ENCODE measurements around the gene C11orf24.

Gene C11orf24

DNA sequence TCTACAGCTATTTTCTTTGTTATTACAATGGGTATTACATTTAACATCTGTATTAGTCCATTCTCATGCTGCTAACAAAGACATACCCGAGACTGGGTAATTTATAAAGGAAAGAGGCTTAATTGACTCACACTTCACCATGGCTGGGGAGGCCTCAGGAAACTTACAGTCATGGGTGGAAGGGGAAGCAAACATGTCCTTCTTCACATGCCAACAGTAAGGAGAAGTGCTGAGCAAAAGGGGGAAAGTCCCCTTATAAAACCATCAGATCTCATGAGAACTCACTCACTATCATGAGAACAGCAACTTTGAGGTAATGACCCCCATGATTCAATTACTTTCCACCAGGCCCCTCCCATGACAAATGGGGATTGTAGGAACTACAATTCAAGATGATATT, 42.2 kb downstream of the C11orf24 start:
- Histone ChIP-seq H3K4me3 (ENCODE audit: low read depth, low read length) (no peak overlapping the region), H3K4me1 (ENCODE audit: control insufficient read depth, insufficient read depth, low read length) (no peaks in the 10 kb centered on the region), H3K27me3 (ENCODE audit: control insufficient read depth, insufficient read depth, low read length) (no peaks in the 10 kb centered on the region), H3K9ac (ENCODE audit: low read length) (no peak overlapping the region), H3K9me3 (ENCODE audit: control insufficient read depth, insufficient read depth, low read depth, low read length) (peaks cover 5% of the 10 kb centered on the region), H3K36me3 (ENCODE audit: control insufficient read depth, insufficient read depth, low read length) (no peaks in the 10 kb centered on the region), H3K27ac (ENCODE audit: low read depth, low read length) (no peak overlapping the region)

DNA sequence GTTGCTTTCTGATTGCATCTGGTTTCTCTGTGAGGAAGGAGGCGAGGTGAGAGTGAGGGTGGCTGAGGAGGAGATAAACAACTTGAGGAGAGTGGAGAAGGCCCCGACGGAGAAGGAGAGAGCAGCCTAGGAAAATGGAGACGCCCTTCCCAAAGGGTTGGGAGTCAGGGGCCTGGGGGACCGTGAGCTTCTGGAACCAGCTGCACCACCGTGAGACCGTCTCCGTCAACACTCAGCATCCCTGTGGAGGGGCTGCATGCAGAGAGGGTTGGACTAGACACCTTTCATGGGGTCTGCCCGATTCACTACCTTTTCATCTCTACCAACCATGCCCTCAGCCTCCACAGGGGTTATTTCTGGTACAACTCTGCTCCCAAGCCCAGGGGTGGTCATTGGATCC, 45.4 kb downstream of the C11orf24 start:
- H3K9ac ChIP-seq (ENCODE audit: low read length): no peak overlapping the region
- H3K4me3 ChIP-seq (ENCODE audit: low read depth, low read length): no peak overlapping the region
- H3K27me3 ChIP-seq (ENCODE audit: control insufficient read depth, insufficient read depth, low read length): no peaks in the 10 kb centered on the region
- H3K4me1 ChIP-seq (ENCODE audit: control insufficient read depth, insufficient read depth, low read length): no peaks in the 10 kb centered on the region
- peaks cover 5% of the 10 kb centered on the region for H3K9me3 ChIP-seq (ENCODE audit: control insufficient read depth, insufficient read depth, low read depth, low read length)
- H3K27ac ChIP-seq (ENCODE audit: low read depth, low read length): no peak overlapping the region
- H3K36me3 ChIP-seq (ENCODE audit: control insufficient read depth, insufficient read depth, low read length): no peaks in the 10 kb centered on the region

DNA sequence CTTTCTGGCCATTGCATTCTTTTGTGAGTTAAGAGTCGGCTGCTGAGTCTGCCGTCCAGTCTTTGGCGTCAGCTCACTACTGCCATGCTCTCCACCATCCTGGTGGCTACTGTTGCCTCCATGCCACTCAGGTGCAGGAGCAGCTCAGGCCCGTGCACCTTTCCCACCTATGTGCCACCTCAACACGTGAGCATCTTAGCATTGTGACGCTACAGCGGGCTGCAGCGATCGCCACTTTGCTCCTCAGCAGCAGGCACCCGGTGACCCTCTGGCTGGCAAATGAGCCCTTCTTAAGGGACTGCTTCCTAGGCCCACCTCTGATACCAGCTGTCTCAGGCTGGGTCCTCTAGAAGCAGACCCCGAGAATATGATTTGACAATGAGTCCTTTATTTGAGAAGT, 47.2 kb downstream of the C11orf24 start:
- H3K9ac ChIP-seq (ENCODE audit: low read length): no peak overlapping the region
- H3K4me3 ChIP-seq (ENCODE audit: low read depth, low read length): no peak overlapping the region
- no peaks in the 10 kb centered on the region for H3K36me3 ChIP-seq (ENCODE audit: control insufficient read depth, insufficient read depth, low read length)
- no peaks in the 10 kb centered on the region for H3K27me3 ChIP-seq (ENCODE audit: control insufficient read depth, insufficient read depth, low read length)
- peaks cover 2% of the 10 kb centered on the region for H3K9me3 ChIP-seq (ENCODE audit: control insufficient read depth, insufficient read depth, low read depth, low read length)
- no peaks in the 10 kb centered on the region for H3K4me1 ChIP-seq (ENCODE audit: control insufficient read depth, insufficient read depth, low read length)
- no peak overlapping the region for H3K27ac ChIP-seq (ENCODE audit: low read depth, low read length)

DNA sequence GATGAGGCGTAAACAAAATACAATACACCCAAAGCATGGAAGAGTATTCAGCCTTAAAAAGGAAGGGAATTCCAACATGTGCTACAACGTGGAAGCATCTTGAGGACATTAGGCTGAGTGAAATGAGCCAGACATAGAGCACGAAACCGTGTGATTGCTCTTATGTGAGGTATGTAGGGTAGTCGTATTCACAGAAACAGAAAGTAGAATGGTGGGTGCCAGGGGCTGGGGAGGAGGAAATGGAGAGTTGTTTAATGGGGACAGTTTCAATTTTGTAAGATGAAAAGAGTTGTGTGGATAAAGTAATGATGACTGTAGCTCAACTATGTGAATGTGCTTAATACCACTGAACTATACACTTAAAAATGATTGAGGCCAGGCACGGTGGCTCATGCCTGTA, 48.5 kb downstream of the C11orf24 start:
- H3K36me3 ChIP-seq (ENCODE audit: control insufficient read depth, insufficient read depth, low read length): no peaks in the 10 kb centered on the region
- no peak overlapping the region for H3K9ac ChIP-seq (ENCODE audit: low read length)
- H3K4me3 ChIP-seq (ENCODE audit: low read depth, low read length): no peak overlapping the region
- no peaks in the 10 kb centered on the region for H3K27me3 ChIP-seq (ENCODE audit: control insufficient read depth, insufficient read depth, low read length)
- no peaks in the 10 kb centered on the region for H3K4me1 ChIP-seq (ENCODE audit: control insufficient read depth, insufficient read depth, low read length)
- H3K9me3 ChIP-seq (ENCODE audit: control insufficient read depth, insufficient read depth, low read depth, low read length): no peaks in the 10 kb centered on the region
- H3K27ac ChIP-seq (ENCODE audit: low read depth, low read length): no peak overlapping the region

DNA sequence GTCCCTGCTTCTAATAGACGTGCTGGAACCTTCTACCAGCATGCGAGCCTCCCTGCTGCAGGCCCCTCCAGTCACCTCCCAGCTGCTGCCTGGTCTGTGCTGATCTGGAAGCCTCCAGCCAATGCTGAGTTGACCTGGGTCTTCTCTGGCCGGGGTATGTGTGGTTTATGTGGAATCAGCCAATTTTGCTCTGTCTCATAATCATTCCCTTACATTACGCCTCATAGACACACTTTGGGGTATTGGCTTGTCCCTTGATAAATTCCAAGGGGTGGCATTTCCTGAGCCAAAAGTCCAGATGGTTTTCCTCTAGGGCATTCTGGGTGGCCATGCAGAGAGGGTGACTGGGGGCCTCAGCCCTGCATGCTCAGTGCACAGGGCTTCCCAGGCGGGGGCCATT, 50.4 kb downstream of the C11orf24 start:
- Histone ChIP-seq H3K9me3 (ENCODE audit: control insufficient read depth, insufficient read depth, low read depth, low read length) (no peaks in the 10 kb centered on the region), H3K27me3 (ENCODE audit: control insufficient read depth, insufficient read depth, low read length) (no peaks in the 10 kb centered on the region; the same call in none of the 2 replicates), H3K4me1 (ENCODE audit: control insufficient read depth, insufficient read depth, low read length) (no peaks in the 10 kb centered on the region), H3K36me3 (ENCODE audit: control insufficient read depth, insufficient read depth, low read length) (no peaks in the 10 kb centered on the region), H3K27ac (ENCODE audit: low read depth, low read length) (no peak overlapping the region), H3K4me3 (ENCODE audit: low read depth, low read length) (no peak overlapping the region), H3K9ac (ENCODE audit: low read length) (no peak overlapping the region)

DNA sequence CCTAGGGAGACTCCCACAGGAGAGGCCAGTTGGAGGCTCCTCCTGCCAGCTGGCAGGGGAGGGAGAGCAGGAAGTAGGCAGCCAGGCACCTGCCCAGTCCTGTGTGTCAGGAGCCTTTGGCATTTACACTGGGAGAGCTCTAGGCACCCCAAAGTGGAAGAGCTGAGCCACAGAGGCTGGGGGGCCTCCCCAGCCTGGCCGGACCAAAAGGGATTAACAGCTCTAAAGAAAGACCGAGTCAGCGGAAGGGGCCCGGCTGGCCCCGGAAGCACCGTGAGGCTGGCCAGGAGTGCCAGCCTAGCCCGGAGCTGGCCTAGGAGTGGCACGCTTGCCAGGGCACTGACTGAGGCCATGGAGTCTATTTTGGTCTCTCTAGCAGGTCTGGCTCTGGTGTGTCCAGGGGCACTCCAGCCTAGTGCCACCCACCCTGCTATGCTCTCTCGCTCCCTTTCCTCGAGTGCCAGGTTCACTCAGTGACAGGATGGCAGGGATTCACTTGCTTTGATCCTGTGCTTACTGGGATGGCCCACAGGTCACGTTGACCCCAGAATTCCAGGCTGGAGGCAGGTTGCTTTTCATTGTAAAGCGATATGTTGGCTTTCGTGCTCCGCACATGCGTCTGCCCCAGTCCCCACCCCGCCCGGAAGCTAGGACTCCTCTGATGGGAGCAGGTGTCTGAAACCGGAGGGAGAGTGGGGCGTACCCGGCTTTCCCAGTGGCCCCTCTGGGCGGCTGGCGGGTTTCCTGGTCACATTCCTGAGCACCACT, 55.4 kb downstream of the C11orf24 start:
- no peak overlapping the region for H3K4me3 ChIP-seq (ENCODE audit: low read depth, low read length)
- H3K27ac ChIP-seq (ENCODE audit: low read depth, low read length): no peak overlapping the region
- no peaks in the 10 kb centered on the region for H3K9me3 ChIP-seq (ENCODE audit: control insufficient read depth, insufficient read depth, low read depth, low read length)
- peaks cover 14% of the 10 kb centered on the region for H3K27me3 ChIP-seq (ENCODE audit: control insufficient read depth, insufficient read depth, low read length)
- no peak overlapping the region for H3K9ac ChIP-seq (ENCODE audit: low read length)
- H3K36me3 ChIP-seq (ENCODE audit: control insufficient read depth, insufficient read depth, low read length): no peaks in the 10 kb centered on the region
- H3K4me1 ChIP-seq (ENCODE audit: control insufficient read depth, insufficient read depth, low read length): peaks cover 13% of the 10 kb centered on the region

DNA sequence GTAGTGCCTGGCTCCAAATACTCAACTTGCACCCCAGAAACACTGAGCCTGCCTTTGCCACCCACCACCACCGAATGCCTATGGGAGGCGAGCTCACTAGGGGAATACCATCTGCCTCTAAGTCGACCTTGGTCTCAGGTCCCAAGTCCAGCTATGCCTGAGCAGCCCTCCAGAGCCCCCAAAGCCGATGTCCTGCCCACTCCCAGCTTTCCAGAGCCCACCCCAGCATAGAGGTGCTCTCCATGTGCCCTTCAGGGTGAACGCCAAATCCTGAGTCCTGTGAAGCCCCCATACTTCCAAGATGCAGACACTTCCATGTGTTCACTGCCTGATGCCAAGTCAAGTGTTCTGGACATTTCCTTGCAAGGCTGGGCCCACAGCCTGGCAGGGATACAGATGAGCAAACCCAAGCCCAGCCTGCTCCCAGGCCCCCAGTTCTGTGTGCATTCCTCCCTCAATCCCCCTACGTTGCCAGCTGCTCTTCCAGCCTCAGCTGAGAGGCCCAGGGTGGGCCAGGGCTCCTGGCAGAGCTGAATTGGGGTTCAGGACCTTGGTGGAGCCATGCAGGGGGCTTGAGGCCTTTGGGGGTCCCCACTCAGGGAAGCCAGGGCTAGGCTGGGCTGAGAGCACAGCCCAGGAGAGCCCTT, 56.1 kb downstream of the C11orf24 start:
- Histone ChIP-seq H3K36me3 (ENCODE audit: control insufficient read depth, insufficient read depth, low read length) (no peaks in the 10 kb centered on the region), H3K9ac (ENCODE audit: low read length) (no peak overlapping the region), H3K27ac (ENCODE audit: low read depth, low read length) (no peak overlapping the region), H3K4me3 (ENCODE audit: low read depth, low read length) (no peak overlapping the region), H3K27me3 (ENCODE audit: control insufficient read depth, insufficient read depth, low read length) (peaks cover 14% of the 10 kb centered on the region), H3K9me3 (ENCODE audit: control insufficient read depth, insufficient read depth, low read depth, low read length) (no peaks in the 10 kb centered on the region), H3K4me1 (ENCODE audit: control insufficient read depth, insufficient read depth, low read length) (peaks cover 18% of the 10 kb centered on the region)

GRCh38 chr11:68215087-68215445, 56.7 kb downstream of the C11orf24 start:
- Histone ChIP-seq H3K9ac (ENCODE audit: low read length) (no peak overlapping the region), H3K27me3 (ENCODE audit: control insufficient read depth, insufficient read depth, low read length) (peaks cover 14% of the 10 kb centered on the region), H3K9me3 (ENCODE audit: control insufficient read depth, insufficient read depth, low read depth, low read length) (no peaks in the 10 kb centered on the region), H3K4me3 (ENCODE audit: low read depth, low read length) (no peak overlapping the region), H3K4me1 (ENCODE audit: control insufficient read depth, insufficient read depth, low read length) (peaks cover 19% of the 10 kb centered on the region), H3K36me3 (ENCODE audit: control insufficient read depth, insufficient read depth, low read length) (no peaks in the 10 kb centered on the region), H3K27ac (ENCODE audit: low read depth, low read length) (no peak overlapping the region)

DNA sequence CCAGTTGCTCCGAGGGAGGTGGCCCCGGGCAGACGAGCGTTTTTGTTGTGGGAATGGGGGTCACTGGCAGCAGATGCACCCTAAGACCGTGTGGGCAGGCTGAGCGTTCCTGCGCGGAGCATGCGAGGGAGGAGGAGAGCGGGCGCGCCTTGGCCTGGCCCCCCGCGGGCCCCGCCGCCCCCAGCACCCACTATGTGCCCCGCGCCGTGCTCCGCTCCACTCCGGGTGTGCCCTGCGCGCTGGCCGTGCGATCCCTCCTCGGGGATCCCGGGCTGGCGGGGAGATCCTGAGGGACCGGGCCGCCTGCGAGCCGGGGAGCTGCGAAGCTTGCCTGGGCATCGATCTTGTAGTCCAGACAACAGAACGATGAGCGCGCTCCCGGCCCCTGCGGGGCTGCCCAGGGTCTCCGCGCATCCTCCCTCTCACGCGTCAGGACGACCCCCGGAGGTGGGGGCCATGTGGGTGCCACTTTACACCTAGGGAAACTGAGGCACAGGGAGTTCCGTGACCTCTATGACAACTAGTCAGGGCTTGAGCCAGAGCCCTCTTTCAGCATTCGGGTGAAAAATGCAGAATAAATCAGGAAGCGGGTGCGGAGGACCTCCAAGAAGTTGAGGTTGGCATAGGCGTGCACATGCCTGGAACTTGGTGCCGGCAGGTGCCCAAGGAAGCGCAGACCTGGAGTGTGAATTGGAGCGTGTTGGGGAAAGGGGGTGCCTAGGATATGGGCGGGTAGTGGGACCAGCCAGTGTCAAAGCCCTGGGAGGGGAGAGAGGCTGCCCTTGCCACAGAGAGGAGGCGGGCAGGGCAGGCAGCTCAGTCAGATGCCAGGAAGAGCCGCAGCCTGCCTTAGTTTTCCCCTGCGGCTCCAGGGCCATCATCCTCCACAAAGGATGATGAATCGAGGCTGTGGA, 57.3 kb downstream of the C11orf24 start:
- Histone ChIP-seq H3K4me1 (ENCODE audit: control insufficient read depth, insufficient read depth, low read length) (peaks cover 21% of the 10 kb centered on the region), H3K27ac (ENCODE audit: low read depth, low read length) (peak overlapping the region; percentile 99), H3K9ac (ENCODE audit: low read length) (peak overlapping the region; percentile 100), H3K36me3 (ENCODE audit: control insufficient read depth, insufficient read depth, low read length) (no peaks in the 10 kb centered on the region), H3K4me3 (ENCODE audit: low read depth, low read length) (peak overlapping the region; percentile 84), H3K27me3 (ENCODE audit: control insufficient read depth, insufficient read depth, low read length) (peaks cover 14% of the 10 kb centered on the region), H3K9me3 (ENCODE audit: control insufficient read depth, insufficient read depth, low read depth, low read length) (no peaks in the 10 kb centered on the region)

DNA sequence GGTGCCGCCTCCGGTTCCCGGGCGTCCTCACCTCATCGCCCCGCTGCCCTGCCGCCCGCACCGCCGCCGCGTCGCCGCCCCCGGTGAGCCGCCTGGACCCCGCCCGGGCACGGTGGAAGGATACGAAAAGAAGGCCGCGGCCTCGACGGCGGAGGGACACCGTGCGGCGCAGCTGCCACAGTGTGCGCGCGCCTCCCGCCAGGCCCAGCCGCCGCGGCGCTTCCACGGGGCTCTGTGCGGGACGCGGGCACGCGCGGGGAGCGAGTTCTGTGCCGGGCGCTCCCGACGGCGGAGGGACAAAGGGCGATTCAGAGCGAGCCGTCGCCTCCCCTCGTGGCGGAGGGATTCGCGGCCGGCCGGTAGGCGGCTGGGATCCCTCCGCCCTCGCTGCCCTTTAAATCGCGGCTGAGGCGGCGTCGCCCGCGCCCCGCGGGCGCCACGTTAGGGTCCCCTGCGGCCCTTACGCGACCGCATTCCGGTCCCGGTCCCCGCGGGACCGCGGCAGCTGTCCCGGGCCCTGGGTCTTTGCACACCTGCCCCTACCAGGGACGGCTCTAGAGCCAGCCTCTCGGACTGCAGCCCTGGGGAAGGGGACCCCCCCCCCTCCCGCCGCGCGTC, 58.1 kb downstream of the C11orf24 start:
- H3K9ac ChIP-seq (ENCODE audit: low read length): peak overlapping the region; percentile 100
- peak overlapping the region; percentile 84 for H3K4me3 ChIP-seq (ENCODE audit: low read depth, low read length)
- H3K4me1 ChIP-seq (ENCODE audit: control insufficient read depth, insufficient read depth, low read length): peaks cover 24% of the 10 kb centered on the region
- H3K9me3 ChIP-seq (ENCODE audit: control insufficient read depth, insufficient read depth, low read depth, low read length): no peaks in the 10 kb centered on the region
- peak overlapping the region; percentile 99 for H3K27ac ChIP-seq (ENCODE audit: low read depth, low read length)
- peaks cover 14% of the 10 kb centered on the region for H3K27me3 ChIP-seq (ENCODE audit: control insufficient read depth, insufficient read depth, low read length)
- no peaks in the 10 kb centered on the region for H3K36me3 ChIP-seq (ENCODE audit: control insufficient read depth, insufficient read depth, low read length)

Measured in HUES6 (cell line).